ENCODE results near the gene CHD9NB.
"Not testable (repeated sequence)": the region's sequence is repeated elsewhere in the genome, so short reads cannot be mapped to it uniquely, and the experiment has no call there.

CHD9NB gene

DNA sequence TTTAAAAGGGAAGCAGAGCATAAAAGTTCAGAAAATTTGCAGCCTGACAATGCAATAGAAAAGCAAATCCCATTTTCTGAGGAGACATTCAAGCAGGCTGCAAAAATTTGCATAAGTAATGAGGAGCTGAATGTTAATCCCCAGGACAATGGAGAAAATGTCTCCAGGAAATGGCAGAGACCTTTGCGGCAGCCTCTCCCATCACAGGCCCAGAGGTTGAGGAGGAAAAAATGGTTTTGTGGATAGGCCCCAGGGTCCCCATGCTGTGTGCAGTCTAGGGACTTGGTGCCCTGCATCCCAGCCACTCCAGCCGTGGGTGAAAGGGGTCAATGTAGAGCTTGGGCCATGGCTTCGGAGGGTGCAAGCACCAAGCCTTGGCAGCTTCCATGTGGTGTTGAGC, 21.6 kb upstream of the CHD9NB start:
- not testable (repeated sequence) for H2AK5ac ChIP-seq (ENCODE audit: low read depth, low read length); H3K27ac ChIP-seq (replicated peaks; ENCODE audit: low read length); H3K14ac ChIP-seq (ENCODE audit: low read length); H3K4me2 ChIP-seq (ENCODE audit: insufficient read depth, low read length, poor library complexity, severe bottlenecking); H2BK12ac ChIP-seq (ENCODE audit: low read length); H3K4me1 ChIP-seq (ENCODE audit: control insufficient read depth in 2 of 2, insufficient read depth in 1 of 2, low read depth in 1 of 2, low read length in 2 of 2); DNase-seq (ENCODE audit: low spot score); H2BK120ac ChIP-seq (ENCODE audit: low read depth, low read length); H3K18ac ChIP-seq (ENCODE audit: low read length); H4K91ac ChIP-seq (ENCODE audit: low read depth, low read length, poor library complexity); H2AFZ ChIP-seq (ENCODE audit: low read length); H3K4me3 ChIP-seq (ENCODE audit: low read length in 2 of 2); H2BK15ac ChIP-seq (ENCODE audit: low read length); H3K9ac ChIP-seq (ENCODE audit: low read depth, low read length, poor library complexity); H3K27me3 ChIP-seq (ENCODE audit: control insufficient read depth in 3 of 3, insufficient read depth in 3 of 3, low read depth in 1 of 3, low read length in 3 of 3); H4K8ac ChIP-seq (ENCODE audit: low read depth, low read length); H3K36me3 ChIP-seq (replicated peaks in 1 of 2; ENCODE audit: control insufficient read depth in 2 of 2, insufficient read depth in 2 of 2, low read length in 2 of 2); H3K79me1 ChIP-seq (ENCODE audit: low read depth, low read length); H3K23ac ChIP-seq (ENCODE audit: low read depth, low read length, poor library complexity); H2BK5ac ChIP-seq (ENCODE audit: low read length); H3K4ac ChIP-seq (ENCODE audit: low read length)
- peaks cover 2 to 16% of the 10 kb centered on the region in 2 donors for H3K9me3 ChIP-seq (replicated peaks in 1 of 2; ENCODE audit: control insufficient read depth in 2 of 2, insufficient read depth in 1 of 2, low read depth in 1 of 2, low read length in 2 of 2)
- no CpG with 5 or more reads among the region's 3 CpGs for WGBS, 2 donors (ENCODE audit: extremely low coverage in 2 of 2, insufficient read length in 2 of 2, insufficient replicate concordance in 1 of 2)

DNA sequence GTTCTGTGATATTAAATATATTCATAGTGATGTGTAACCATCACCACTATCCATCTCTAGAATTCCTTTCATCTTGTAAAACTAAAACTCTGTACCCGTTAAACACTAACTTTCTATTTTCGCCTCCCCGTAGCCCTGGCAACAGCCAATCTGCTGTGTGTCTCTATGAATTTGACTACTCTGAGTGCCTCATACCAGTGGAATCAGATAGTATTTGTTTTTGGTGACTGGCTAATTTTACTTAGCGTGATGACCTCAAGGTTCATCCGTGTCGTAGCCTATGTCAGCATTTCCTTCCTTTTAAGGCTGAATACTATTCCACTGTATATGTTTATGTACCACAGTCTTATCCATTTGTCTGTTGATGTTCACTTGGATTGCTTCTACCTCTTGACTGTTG, 20.3 kb upstream of the CHD9NB start:
- H3K9ac ChIP-seq (ENCODE audit: low read depth, low read length, poor library complexity), result no peak overlapping the region
- no peak overlapping the region for H3K18ac ChIP-seq (ENCODE audit: low read length)
- H2AK5ac ChIP-seq (ENCODE audit: low read depth, low read length), result no peak overlapping the region
- no peak overlapping the region for H3K4me2 ChIP-seq (ENCODE audit: insufficient read depth, low read length, poor library complexity, severe bottlenecking)
- no peak overlapping the region for H4K8ac ChIP-seq (ENCODE audit: low read depth, low read length)
- no peaks in the 10 kb centered on the region for H3K79me1 ChIP-seq (ENCODE audit: low read depth, low read length)
- H2BK120ac ChIP-seq (ENCODE audit: low read depth, low read length), result no peak overlapping the region
- H3K27ac ChIP-seq (replicated peaks; ENCODE audit: low read length), result no peak overlapping the region
- no peak overlapping the region for H2BK5ac ChIP-seq (ENCODE audit: low read length)
- WGBS, 2 donors (ENCODE audit: extremely low coverage in 2 of 2, insufficient read length in 2 of 2, insufficient replicate concordance in 1 of 2), result no CpG with 5 or more reads among the region's 6 CpGs
- peaks cover 2 to 17% of the 10 kb centered on the region in 2 donors for H3K36me3 ChIP-seq (replicated peaks in 1 of 2; ENCODE audit: control insufficient read depth in 2 of 2, insufficient read depth in 2 of 2, low read length in 2 of 2)
- no peak for DNase-seq (ENCODE audit: low spot score)
- H2BK15ac ChIP-seq (ENCODE audit: low read length), result no peak overlapping the region
- H4K91ac ChIP-seq (ENCODE audit: low read depth, low read length, poor library complexity), result no peak overlapping the region
- peaks cover 3 to 4% of the 10 kb centered on the region in 2 donors for H3K4me1 ChIP-seq (ENCODE audit: control insufficient read depth in 2 of 2, insufficient read depth in 1 of 2, low read depth in 1 of 2, low read length in 2 of 2)
- no peak overlapping the region for H3K4me3 ChIP-seq (ENCODE audit: low read length in 2 of 2)
- peaks cover 2 to 16% of the 10 kb centered on the region in 2 donors for H3K9me3 ChIP-seq (replicated peaks in 1 of 2; ENCODE audit: control insufficient read depth in 2 of 2, insufficient read depth in 1 of 2, low read depth in 1 of 2, low read length in 2 of 2)
- H2BK12ac ChIP-seq (ENCODE audit: low read length), result no peak overlapping the region
- no peak overlapping the region for H3K4ac ChIP-seq (ENCODE audit: low read length)
- no peak overlapping the region for H3K23ac ChIP-seq (ENCODE audit: low read depth, low read length, poor library complexity)
- H3K14ac ChIP-seq (ENCODE audit: low read length), result no peak overlapping the region
- H3K27me3 ChIP-seq (ENCODE audit: control insufficient read depth in 3 of 3, insufficient read depth in 3 of 3, low read depth in 1 of 3, low read length in 3 of 3), result no peaks in the 10 kb centered on the region
- H2AFZ ChIP-seq (ENCODE audit: low read length), result no peak overlapping the region

DNA sequence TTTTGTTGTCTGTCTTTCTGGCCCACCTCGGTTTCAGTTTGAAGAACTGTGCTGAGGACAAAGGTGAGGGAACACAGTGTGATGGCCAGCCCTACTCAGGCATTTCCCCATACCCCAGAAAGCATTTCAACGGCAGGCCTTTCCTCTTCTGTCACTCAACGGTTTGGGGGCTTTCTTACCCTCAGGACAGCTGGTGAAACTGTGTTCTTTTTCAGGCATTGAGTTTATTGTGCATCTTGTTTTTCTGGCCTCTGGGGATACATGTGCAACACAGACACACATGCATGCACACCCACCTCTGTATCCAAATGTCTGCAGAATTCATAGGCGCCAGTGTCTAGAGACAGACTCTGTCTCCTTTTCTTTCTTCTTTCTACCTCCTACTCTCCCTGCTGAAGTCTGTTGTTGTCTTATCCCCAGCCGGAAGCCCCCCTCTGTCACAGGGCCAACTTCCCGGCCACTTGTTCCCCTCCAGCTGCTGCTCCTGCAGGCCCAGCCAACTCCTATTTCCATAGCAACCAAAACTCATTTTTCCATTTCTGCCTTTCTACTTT, 19.1 kb upstream of the CHD9NB start:
- H3K4me1 ChIP-seq (ENCODE audit: control insufficient read depth in 2 of 2, insufficient read depth in 1 of 2, low read depth in 1 of 2, low read length in 2 of 2), result peaks cover 3 to 4% of the 10 kb centered on the region in 2 donors
- H3K23ac ChIP-seq (ENCODE audit: low read depth, low read length, poor library complexity), result no peak overlapping the region
- no peak overlapping the region for H4K8ac ChIP-seq (ENCODE audit: low read depth, low read length)
- no peak overlapping the region for H3K4ac ChIP-seq (ENCODE audit: low read length)
- H3K27me3 ChIP-seq (ENCODE audit: control insufficient read depth in 3 of 3, insufficient read depth in 3 of 3, low read depth in 1 of 3, low read length in 3 of 3), result no peaks in the 10 kb centered on the region
- no peaks in the 10 kb centered on the region for H3K79me1 ChIP-seq (ENCODE audit: low read depth, low read length)
- peaks cover 2 to 24% of the 10 kb centered on the region in 2 donors for H3K36me3 ChIP-seq (replicated peaks in 1 of 2; ENCODE audit: control insufficient read depth in 2 of 2, insufficient read depth in 2 of 2, low read length in 2 of 2)
- no peak for DNase-seq (ENCODE audit: low spot score)
- H2BK120ac ChIP-seq (ENCODE audit: low read depth, low read length), result no peak overlapping the region
- no CpG with 5 or more reads among the region's 6 CpGs for WGBS, 2 donors (ENCODE audit: extremely low coverage in 2 of 2, insufficient read length in 2 of 2, insufficient replicate concordance in 1 of 2)
- H2AFZ ChIP-seq (ENCODE audit: low read length), result peak overlapping the region; percentile 55
- no peak overlapping the region for H2BK5ac ChIP-seq (ENCODE audit: low read length)
- peaks cover 2 to 16% of the 10 kb centered on the region in 2 donors for H3K9me3 ChIP-seq (replicated peaks in 1 of 2; ENCODE audit: control insufficient read depth in 2 of 2, insufficient read depth in 1 of 2, low read depth in 1 of 2, low read length in 2 of 2)
- H2BK15ac ChIP-seq (ENCODE audit: low read length), result no peak overlapping the region
- H2AK5ac ChIP-seq (ENCODE audit: low read depth, low read length), result no peak overlapping the region
- H3K18ac ChIP-seq (ENCODE audit: low read length), result peak overlapping the region; percentile 25
- H3K27ac ChIP-seq (replicated peaks; ENCODE audit: low read length), result peak overlapping the region; percentile 2
- no peak overlapping the region for H4K91ac ChIP-seq (ENCODE audit: low read depth, low read length, poor library complexity)
- H3K9ac ChIP-seq (ENCODE audit: low read depth, low read length, poor library complexity), result no peak overlapping the region
- peak overlapping the region in 1 of 2 donors; percentile 52 for H3K4me3 ChIP-seq (ENCODE audit: low read length in 2 of 2)
- no peak overlapping the region for H3K14ac ChIP-seq (ENCODE audit: low read length)
- H3K4me2 ChIP-seq (ENCODE audit: insufficient read depth, low read length, poor library complexity, severe bottlenecking), result no peak overlapping the region
- H2BK12ac ChIP-seq (ENCODE audit: low read length), result no peak overlapping the region

DNA sequence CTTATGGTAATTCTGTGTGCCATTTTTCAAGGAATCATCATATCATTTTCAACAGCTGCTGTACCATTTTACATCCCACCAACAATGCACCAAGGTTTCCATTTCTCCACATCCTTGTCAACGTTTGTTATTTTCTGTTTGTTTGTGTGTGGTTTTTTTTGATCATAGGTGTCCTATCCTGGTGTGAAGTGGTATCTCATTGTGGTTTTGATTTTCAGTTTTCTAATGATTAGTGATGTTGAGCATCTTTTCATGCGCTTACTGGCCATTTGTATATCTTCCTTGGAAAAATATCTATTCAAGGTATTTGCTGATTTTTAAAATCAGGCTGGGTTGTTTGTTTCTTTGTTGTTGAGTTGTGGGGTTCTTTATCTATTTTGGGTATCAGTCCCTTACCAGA, 17.1 kb upstream of the CHD9NB start:
- Histone ChIP-seq H3K4me1 (ENCODE audit: control insufficient read depth in 2 of 2, insufficient read depth in 1 of 2, low read depth in 1 of 2, low read length in 2 of 2) (peaks cover 4 to 6% of the 10 kb centered on the region in 2 donors), H2AK5ac (ENCODE audit: low read depth, low read length) (no peak overlapping the region), H3K79me1 (ENCODE audit: low read depth, low read length) (peaks cover 2% of the 10 kb centered on the region), H3K27me3 (ENCODE audit: control insufficient read depth in 3 of 3, insufficient read depth in 3 of 3, low read depth in 1 of 3, low read length in 3 of 3) (no peaks in the 10 kb centered on the region), H2BK12ac (ENCODE audit: low read length) (no peak overlapping the region), H3K4me3 (ENCODE audit: low read length in 2 of 2) (no peak overlapping the region), H2BK15ac (ENCODE audit: low read length) (no peak overlapping the region), H2BK120ac (ENCODE audit: low read depth, low read length) (no peak overlapping the region), H3K18ac (ENCODE audit: low read length) (no peak overlapping the region), H4K8ac (ENCODE audit: low read depth, low read length) (no peak overlapping the region), H3K9ac (ENCODE audit: low read depth, low read length, poor library complexity) (no peak overlapping the region), H3K4me2 (ENCODE audit: insufficient read depth, low read length, poor library complexity, severe bottlenecking) (no peak overlapping the region), H3K23ac (ENCODE audit: low read depth, low read length, poor library complexity) (no peak overlapping the region), H3K4ac (ENCODE audit: low read length) (no peak overlapping the region), H2BK5ac (ENCODE audit: low read length) (no peak overlapping the region), H2AFZ (ENCODE audit: low read length) (no peak overlapping the region), H3K36me3 (replicated peaks in 1 of 2; ENCODE audit: control insufficient read depth in 2 of 2, insufficient read depth in 2 of 2, low read length in 2 of 2) (peaks cover 2 to 22% of the 10 kb centered on the region in 2 donors), H3K14ac (ENCODE audit: low read length) (no peak overlapping the region), H3K9me3 (replicated peaks in 1 of 2; ENCODE audit: control insufficient read depth in 2 of 2, insufficient read depth in 1 of 2, low read depth in 1 of 2, low read length in 2 of 2) (peaks cover 2 to 10% of the 10 kb centered on the region in 2 donors), H3K27ac (replicated peaks; ENCODE audit: low read length) (no peak overlapping the region), H4K91ac (ENCODE audit: low read depth, low read length, poor library complexity) (no peak overlapping the region)
- no CpG with 5 or more reads among the region's 2 CpGs for WGBS, 2 donors (ENCODE audit: extremely low coverage in 2 of 2, insufficient read length in 2 of 2, insufficient replicate concordance in 1 of 2)
- no peak for DNase-seq (ENCODE audit: low spot score)

All from neuronal stem cell (in vitro differentiated cells).